ENCODE data around the gene ZNF776.
"Not testable (repeated sequence)": the region's sequence is repeated elsewhere in the genome, so short reads cannot be mapped to it uniquely, and the experiment has no call there.

Gene ZNF776

GRCh38 chr19:57755031-57755430 is 8.4 kb downstream of the ZNF776 start:
- H3K4me3 Mint-ChIP-seq, result no peak overlapping the region
- H3K36me3 Mint-ChIP-seq (ENCODE audit: low read depth), result peaks cover 93% of the 10 kb centered on the region
- no peak overlapping the region for H3K27ac Mint-ChIP-seq
- H3K4me1 Mint-ChIP-seq (ENCODE audit: low read depth), result peaks cover 2% of the 10 kb centered on the region
- no peaks in the 10 kb centered on the region for H3K27me3 Mint-ChIP-seq (ENCODE audit: low read depth)
- H3K9me3 Mint-ChIP-seq, result peaks cover 90% of the 10 kb centered on the region

DNA sequence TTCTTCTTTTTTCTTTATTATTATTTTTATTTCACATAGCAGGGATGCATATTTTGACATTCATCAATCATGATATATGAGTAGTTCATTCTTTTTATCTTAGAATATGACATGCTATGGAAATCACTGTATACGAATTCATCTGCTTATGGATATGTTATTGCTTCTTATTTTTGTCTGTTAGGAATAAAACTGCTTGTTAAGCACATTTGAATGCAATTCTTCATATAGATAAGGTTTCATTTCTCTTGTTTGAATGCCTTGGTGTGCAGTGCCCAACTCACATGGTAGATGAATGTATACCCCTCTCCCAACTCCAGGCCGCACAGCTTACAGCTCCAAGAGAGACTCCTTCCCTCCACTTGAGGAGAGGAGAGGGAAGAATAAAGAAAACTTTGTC is 11.3 kb downstream of the ZNF776 start:
- Mint-ChIP-seq H3K27me3 (ENCODE audit: low read depth) (no peaks in the 10 kb centered on the region), H3K4me1 (ENCODE audit: low read depth) (no peaks in the 10 kb centered on the region), H3K27ac (no peak overlapping the region), H3K9me3 (peaks cover 80% of the 10 kb centered on the region), H3K36me3 (ENCODE audit: low read depth) (peaks cover 76% of the 10 kb centered on the region), H3K4me3 (no peak overlapping the region)

GRCh38 chr19:57759096-57759495 is 12.5 kb downstream of the ZNF776 start:
- Mint-ChIP-seq H3K27me3 (ENCODE audit: low read depth) (no peaks in the 10 kb centered on the region), H3K9me3 (peaks cover 69% of the 10 kb centered on the region), H3K4me3 (no peak overlapping the region), H3K27ac (no peak overlapping the region), H3K4me1 (ENCODE audit: low read depth) (no peaks in the 10 kb centered on the region), H3K36me3 (ENCODE audit: low read depth) (peaks cover 69% of the 10 kb centered on the region)

DNA sequence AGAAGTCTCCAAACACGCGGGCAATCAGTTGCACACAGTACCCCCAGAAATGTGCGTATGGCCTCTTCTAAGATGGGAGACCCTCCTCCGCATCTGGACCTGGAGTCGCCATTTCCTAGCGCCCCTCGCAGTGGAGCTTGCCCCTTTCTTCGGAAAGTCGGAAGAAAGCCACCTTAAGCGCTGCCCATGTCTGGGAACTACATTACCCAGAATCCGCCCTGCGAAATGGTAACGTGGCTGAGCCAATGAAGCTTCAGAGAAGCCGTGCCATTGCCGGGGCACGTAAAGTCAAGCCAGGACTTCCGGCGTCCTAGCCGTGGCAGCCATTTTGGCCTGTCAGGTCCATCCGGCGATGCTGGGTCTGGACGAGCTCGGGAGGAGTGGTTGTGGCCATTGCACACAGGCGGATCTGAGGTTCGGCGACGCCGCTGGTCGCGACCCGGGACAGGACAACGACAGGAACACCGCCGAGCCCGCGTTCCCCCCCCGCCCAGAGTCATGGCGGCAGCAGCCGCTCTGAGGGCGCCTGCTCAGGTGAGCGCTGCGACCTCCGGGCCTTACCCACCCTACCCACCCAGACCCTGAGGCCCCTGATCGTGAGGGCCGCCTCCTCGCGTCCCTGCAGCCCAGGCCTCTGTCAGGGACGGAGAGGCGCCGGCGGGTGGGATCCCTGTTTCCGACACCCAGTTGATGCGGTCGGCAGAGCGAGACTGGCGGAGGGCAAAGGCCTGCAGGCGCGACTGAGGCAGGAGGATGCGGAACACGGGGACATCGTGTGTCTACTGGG is 22.9 kb downstream of the ZNF776 start, which contains the start of gene ZNF586:
TSS of gene ZNF586 (plus strand) at position 332 of the 787 bp plus-strand sequence. CDS start at position 499, 167 bp downstream.
- H3K4me3 Mint-ChIP-seq, result peak within 1 kb of the TSS; percentile 90
- H3K36me3 Mint-ChIP-seq (ENCODE audit: low read depth), result peaks cover 53% of the 10 kb centered on the region
- H3K9me3 Mint-ChIP-seq, result peaks cover 64% of the 10 kb centered on the region
- H3K27ac Mint-ChIP-seq, result peak within 1 kb of the TSS; percentile 92
- H3K27me3 Mint-ChIP-seq (ENCODE audit: low read depth), result no peaks in the 10 kb centered on the region
- H3K4me1 Mint-ChIP-seq (ENCODE audit: low read depth), result peaks cover 16% of the 10 kb centered on the region

DNA sequence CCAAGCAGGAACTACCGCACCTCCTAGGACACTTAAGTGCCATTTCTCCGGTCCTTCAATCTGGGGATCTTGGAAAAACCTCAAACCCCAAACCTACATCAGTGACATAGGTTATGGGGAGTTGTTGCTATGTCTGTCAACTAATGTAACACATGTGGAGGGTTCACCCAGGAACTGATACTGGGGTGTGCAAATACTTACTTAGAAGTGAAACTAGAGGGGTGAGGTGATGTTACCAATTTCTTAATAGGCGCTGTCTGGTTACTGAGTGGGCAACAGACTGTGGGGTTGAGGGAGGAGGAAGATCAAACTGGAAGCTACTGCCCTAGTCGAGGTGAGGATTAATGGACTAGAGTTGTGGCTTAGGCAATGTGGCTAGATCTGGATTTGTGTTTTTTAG is 24.8 kb downstream of the ZNF776 start:
- peaks cover 64% of the 10 kb centered on the region for H3K36me3 Mint-ChIP-seq (ENCODE audit: low read depth)
- H3K4me1 Mint-ChIP-seq (ENCODE audit: low read depth), result peaks cover 16% of the 10 kb centered on the region
- no peak overlapping the region for H3K4me3 Mint-ChIP-seq
- H3K27ac Mint-ChIP-seq, result no peak overlapping the region
- H3K27me3 Mint-ChIP-seq (ENCODE audit: low read depth), result no peaks in the 10 kb centered on the region
- H3K9me3 Mint-ChIP-seq, result peaks cover 63% of the 10 kb centered on the region

GRCh38 chr19:57773488-57773887 is 26.9 kb downstream of the ZNF776 start:
- H3K4me3 Mint-ChIP-seq, result no peak overlapping the region
- H3K27ac Mint-ChIP-seq, result peak overlapping the region; percentile 43
- H3K9me3 Mint-ChIP-seq, result peaks cover 68% of the 10 kb centered on the region
- H3K36me3 Mint-ChIP-seq (ENCODE audit: low read depth), result peaks cover 78% of the 10 kb centered on the region
- H3K4me1 Mint-ChIP-seq (ENCODE audit: low read depth), result peaks cover 16% of the 10 kb centered on the region
- H3K27me3 Mint-ChIP-seq (ENCODE audit: low read depth), result no peaks in the 10 kb centered on the region

- Mint-ChIP-seq H3K4me3 (no peak overlapping the region), H3K27ac (no peak overlapping the region), H3K36me3 (ENCODE audit: low read depth) (peaks cover 88% of the 10 kb centered on the region), H3K27me3 (ENCODE audit: low read depth) (no peaks in the 10 kb centered on the region), H3K4me1 (ENCODE audit: low read depth) (peaks cover 5% of the 10 kb centered on the region), H3K9me3 (peaks cover 73% of the 10 kb centered on the region)
Observed at GRCh38 chr19:57776764-57777296, 30.2 kb downstream of the ZNF776 start.

DNA sequence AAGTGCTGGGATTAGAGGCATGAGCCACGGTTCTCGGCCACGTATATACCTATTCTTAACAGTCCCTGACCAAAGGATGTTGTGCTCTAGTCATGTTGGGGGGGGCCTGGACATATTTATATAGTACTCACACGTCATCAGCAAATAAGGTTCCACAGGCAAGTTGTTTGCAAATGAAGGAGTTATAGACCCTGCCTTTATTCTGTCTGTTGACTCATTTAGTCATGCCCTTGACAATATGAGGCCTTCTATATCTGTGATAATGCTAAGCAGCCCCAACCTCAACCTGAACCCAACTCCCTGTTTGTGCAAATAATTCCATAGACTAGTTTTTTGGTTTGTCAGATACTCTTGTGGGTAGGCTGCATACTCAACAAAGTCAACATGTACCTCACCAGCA is 31.7 kb downstream of the ZNF776 start:
- H3K4me1 Mint-ChIP-seq (ENCODE audit: low read depth), result peaks cover 3% of the 10 kb centered on the region
- no peak overlapping the region for H3K27ac Mint-ChIP-seq
- no peaks in the 10 kb centered on the region for H3K27me3 Mint-ChIP-seq (ENCODE audit: low read depth)
- H3K9me3 Mint-ChIP-seq, result peaks cover 64% of the 10 kb centered on the region
- no peak overlapping the region for H3K4me3 Mint-ChIP-seq
- peaks cover 78% of the 10 kb centered on the region for H3K36me3 Mint-ChIP-seq (ENCODE audit: low read depth)

GRCh38 chr19:57779220-57779845 is 32.7 kb downstream of the ZNF776 start:
- peaks cover 58% of the 10 kb centered on the region for H3K9me3 Mint-ChIP-seq
- H3K27ac Mint-ChIP-seq, result no peak overlapping the region
- H3K36me3 Mint-ChIP-seq (ENCODE audit: low read depth), result peaks cover 72% of the 10 kb centered on the region
- no peaks in the 10 kb centered on the region for H3K27me3 Mint-ChIP-seq (ENCODE audit: low read depth)
- no peaks in the 10 kb centered on the region for H3K4me1 Mint-ChIP-seq (ENCODE audit: low read depth)
- H3K4me3 Mint-ChIP-seq, result no peak overlapping the region

GRCh38 chr19:57786286-57786685 is 39.7 kb downstream of the ZNF776 start:
- Mint-ChIP-seq H3K9me3 (peaks cover 51% of the 10 kb centered on the region), H3K4me1 (ENCODE audit: low read depth) (peaks cover 10% of the 10 kb centered on the region), H3K27me3 (ENCODE audit: low read depth) (no peaks in the 10 kb centered on the region), H3K4me3 (no peak overlapping the region), H3K27ac (no peak overlapping the region), H3K36me3 (ENCODE audit: low read depth) (peaks cover 59% of the 10 kb centered on the region)

DNA sequence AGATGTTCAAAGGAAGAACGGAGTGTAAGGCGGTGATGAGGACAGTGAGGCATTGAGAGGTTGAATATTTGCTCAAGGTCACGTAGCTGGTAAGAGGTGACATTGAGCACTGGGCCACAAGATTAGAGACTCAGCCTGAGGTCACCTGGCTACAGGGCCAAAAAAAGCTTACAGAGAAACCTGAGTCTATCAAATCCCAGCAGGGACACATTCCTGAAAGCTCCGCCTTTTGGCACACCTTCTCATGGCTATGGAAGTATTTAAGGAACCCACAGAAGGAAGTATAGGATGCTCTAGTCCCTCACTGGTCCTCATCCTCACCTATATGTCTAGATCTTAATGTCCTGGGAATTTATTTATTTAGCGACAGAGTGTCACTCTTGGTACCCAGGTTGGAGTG is 40.3 kb downstream of the ZNF776 start:
- Mint-ChIP-seq H3K9me3 (peaks cover 56% of the 10 kb centered on the region), H3K36me3 (ENCODE audit: low read depth) (peaks cover 60% of the 10 kb centered on the region), H3K4me1 (ENCODE audit: low read depth) (peaks cover 10% of the 10 kb centered on the region), H3K27ac (no peak overlapping the region), H3K4me3 (no peak overlapping the region), H3K27me3 (ENCODE audit: low read depth) (no peaks in the 10 kb centered on the region)

- no peak overlapping the region for H3K27ac Mint-ChIP-seq
- H3K9me3 Mint-ChIP-seq, result peaks cover 56% of the 10 kb centered on the region
- H3K36me3 Mint-ChIP-seq (ENCODE audit: low read depth), result peaks cover 61% of the 10 kb centered on the region
- H3K4me1 Mint-ChIP-seq (ENCODE audit: low read depth), result peaks cover 10% of the 10 kb centered on the region
- H3K27me3 Mint-ChIP-seq (ENCODE audit: low read depth), result no peaks in the 10 kb centered on the region
- H3K4me3 Mint-ChIP-seq, result no peak overlapping the region
Observed at GRCh38 chr19:57788114-57788692, 41.6 kb downstream of the ZNF776 start.

DNA sequence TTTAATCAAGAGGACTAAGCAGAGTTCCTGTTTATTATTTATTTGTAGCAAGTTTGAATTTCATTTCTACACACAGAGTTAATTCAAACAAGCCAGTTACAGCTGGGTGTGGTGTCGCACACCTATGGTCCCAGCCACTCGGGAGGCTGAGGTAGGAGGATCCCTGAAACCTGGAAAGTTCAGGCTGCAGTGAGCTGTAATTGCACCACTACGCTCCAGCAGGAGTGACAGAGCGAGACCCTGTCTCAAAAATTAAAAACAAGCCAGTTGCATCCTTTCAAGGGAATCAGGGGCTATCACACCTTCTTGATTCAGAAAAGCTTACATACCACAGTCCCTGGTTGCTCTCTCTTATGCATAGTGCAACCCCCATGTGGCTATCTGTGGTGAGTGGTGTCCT is 42.7 kb downstream of the ZNF776 start:
- H3K4me1 Mint-ChIP-seq (ENCODE audit: low read depth), result peaks cover 10% of the 10 kb centered on the region
- no peak overlapping the region for H3K27ac Mint-ChIP-seq
- no peaks in the 10 kb centered on the region for H3K27me3 Mint-ChIP-seq (ENCODE audit: low read depth)
- H3K4me3 Mint-ChIP-seq, result no peak overlapping the region
- peaks cover 56% of the 10 kb centered on the region for H3K9me3 Mint-ChIP-seq
- peaks cover 67% of the 10 kb centered on the region for H3K36me3 Mint-ChIP-seq (ENCODE audit: low read depth)

GRCh38 chr19:57796580-57796979 is 50.0 kb downstream of the ZNF776 start:
- not testable (repeated sequence) for H3K4me1 Mint-ChIP-seq (ENCODE audit: low read depth); H3K27ac Mint-ChIP-seq; H3K4me3 Mint-ChIP-seq; H3K27me3 Mint-ChIP-seq (ENCODE audit: low read depth)
- Mint-ChIP-seq H3K36me3 (ENCODE audit: low read depth) (peaks cover 49% of the 10 kb centered on the region), H3K9me3 (peaks cover 18% of the 10 kb centered on the region)

GRCh38 chr19:57800696-57801095 is 54.1 kb downstream of the ZNF776 start:
- H3K27me3 Mint-ChIP-seq (ENCODE audit: low read depth), result no peaks in the 10 kb centered on the region
- no peak overlapping the region for H3K4me3 Mint-ChIP-seq
- peaks cover 46% of the 10 kb centered on the region for H3K36me3 Mint-ChIP-seq (ENCODE audit: low read depth)
- H3K4me1 Mint-ChIP-seq (ENCODE audit: low read depth), result peaks cover 19% of the 10 kb centered on the region
- peaks cover 1% of the 10 kb centered on the region for H3K9me3 Mint-ChIP-seq
- H3K27ac Mint-ChIP-seq, result no peak overlapping the region
